OCI-LY7 (cell line): ENCODE measurements around the gene GRK6. TPM values are rescaled to one million over a fixed set of nuclear protein-coding genes. Genes with fewer than 3 reads are reported as not detected.

Experiments
- BruUV-seq: library from RNA; stranded (reverse); fragments of 400-500 nt; replicated peaks from 2 replicates; lab custom pipeline; 2021; lab: Mats Ljungman, UMichigan
- CTCF ChIA-PET: fragments of 300-600 bp; sonication (Branson Sonifier 250); formaldehyde crosslinking; loops from one replicate; lab custom pipeline; 2022; ENCODE audit warnings: antibody characterized with exemption; ENCODE audit not compliant: unreplicated experiment; lab: Charles Lee
- POLR2A ChIA-PET: fragments of 300-600 bp; sonication (Branson Sonifier 250); formaldehyde crosslinking; loops from one replicate; lab custom pipeline; 2022; ENCODE audit warnings: antibody characterized with exemption; lab: Charles Lee
- DNase-seq: peaks from one replicate; pipeline ENCODE4 v3.0.0-alpha.2; 2015; ENCODE audit warnings: low spot score
- H2AFZ ChIP-seq: fragments of 200-600 bp; sonication (generic), shearing (Covaris generic); 2 replicates; pipeline ENCODE4 v1.6.1; 2014; ENCODE audit warnings: mild to moderate bottlenecking, antibody characterized with exemption, low read length, moderate library complexity
- H3K27ac ChIP-seq: fragments of 200-600 bp; sonication (generic); 2 replicates; pipeline ENCODE4 v1.5.1; 2014; ENCODE audit warnings: mixed run types, low read depth, mild to moderate bottlenecking, moderate library complexity, low read length, inconsistent platforms; ENCODE audit not compliant: poor library complexity, severe bottlenecking
- H3K36me3 ChIP-seq: fragments of 200-600 bp; sonication (generic); 2 replicates; pipeline ENCODE4 v1.6.1; 2014; ENCODE audit warnings: mild to moderate bottlenecking, antibody characterized with exemption, low read length, moderate library complexity, mixed read lengths; ENCODE audit not compliant: insufficient read depth
- H3K4me1 ChIP-seq: fragments of 200-600 bp; sonication (generic); 2 replicates; pipeline ENCODE4 v1.5.1; 2014; ENCODE audit warnings: mild to moderate bottlenecking, low read length; ENCODE audit not compliant: insufficient read depth, poor library complexity, severe bottlenecking
- H3K4me2 ChIP-seq: fragments of 200-600 bp; sonication (generic); 2 replicates; pipeline ENCODE4 v1.6.1; 2014; ENCODE audit warnings: mild to moderate bottlenecking, low read length
- H3K4me3 ChIP-seq: fragments of 200-600 bp; sonication (generic); 2 replicates; pipeline ENCODE4 v1.5.1; 2014; ENCODE audit warnings: mild to moderate bottlenecking, low read depth, low read length; ENCODE audit not compliant: poor library complexity, severe bottlenecking
- H3K79me2 ChIP-seq: fragments of 200-600 bp; sonication (generic); 2 replicates; pipeline ENCODE4 v1.6.1; 2016; ENCODE audit warnings: low read depth, mild to moderate bottlenecking, low read length, moderate library complexity, mixed read lengths; ENCODE audit not compliant: insufficient read depth
- H3K9me2 ChIP-seq: fragments of 200-600 bp; sonication (generic); 2 replicates; pipeline ENCODE4 v1.6.1; 2016; ENCODE audit warnings: mild to moderate bottlenecking, low read length, mixed read lengths; ENCODE audit not compliant: insufficient read depth
- H3K9me3 ChIP-seq: fragments of 200-600 bp; sonication (generic); 2 replicates; pipeline ENCODE4 v1.6.1; 2014; ENCODE audit warnings: mild to moderate bottlenecking, mixed run types, low read length, mixed read lengths
- H4K20me1 ChIP-seq: fragments of 200-600 bp; sonication (generic); 2 replicates; pipeline ENCODE4 v1.6.1; 2014; ENCODE audit warnings: mild to moderate bottlenecking, antibody characterized with exemption, low read length, moderate library complexity, mixed read lengths; ENCODE audit not compliant: insufficient read depth
- CTCF ChIP-seq: fragments of 200-600 bp; sonication (generic); conservative IDR thresholded peaks from 2 replicates; pipeline ENCODE4 v1.5.1; 2014; ENCODE audit warnings: mild to moderate bottlenecking, antibody characterized with exemption, low read length, moderate library complexity, mixed read lengths
- EZH2phosphoT487 ChIP-seq: fragments of 200-600 bp; sonication (generic); IDR thresholded peaks from 2 replicates; pipeline ENCODE4 v1.6.1; 2018; ENCODE audit warnings: low read depth, borderline replicate concordance, mild to moderate bottlenecking, mixed run types, antibody characterized with exemption, low read length, moderate library complexity, mixed read lengths
- intact Hi-C: fragments of 100-400 bp; cut with micrococcal nuclease; formaldehyde crosslinking; loops from one replicate; pipeline ENCODE4 v1.10.0; 2022; ENCODE audit not compliant: unreplicated experiment
- total RNA-seq, 2 experiments: library from RNA; depleted of rRNA in 1 of 2; stranded (reverse); fragments of >200 nt in 1 of 2; shearing (Covaris generic) in 1 of 2; gene quantifications; 2 replicates each; pipeline ENCODE4 v1.2.3, GENCODE V29; 2014 to 2022

GRK6 gene
- total RNA-seq, 2 experiments from 2014 or later: 46.2 to 99.4 TPM

GRCh38 chr5:177458912-177459350, 32.5 kb downstream of the GRK6 start:
- no peak for DNase-seq
- no peaks in the 10 kb centered on the region for H3K9me3 ChIP-seq
- no peak overlapping the region for H3K27ac ChIP-seq
- BruUV-seq: no TSS peak
- no peak for TF ChIP-seq CTCF
- no peak for TF ChIP-seq EZH2phosphoT487
- H2AFZ ChIP-seq: no peak overlapping the region
- no peaks in the 10 kb centered on the region for H3K36me3 ChIP-seq
- peaks cover 19% of the 10 kb centered on the region for H3K4me1 ChIP-seq
- H3K9me2 ChIP-seq: no peaks in the 10 kb centered on the region
- intact Hi-C loops: loop anchor here (5.0 kb wide), 1 partner anchor 347 kb away; no protein-coding TSS in a partner anchor
- ChIA-PET CTCF (no interaction called here), POLR2A (no interaction called here)
- no peak overlapping the region for H3K4me3 ChIP-seq
- H3K79me2 ChIP-seq: no peaks in the 10 kb centered on the region
- H3K4me2 ChIP-seq: no peak overlapping the region
- H4K20me1 ChIP-seq: peaks cover under 1% of the 10 kb centered on the region; the same call in 1 of the 2 replicates

GRCh38 chr5:177459357-177459756, 32.9 kb downstream of the GRK6 start:
- Histone ChIP-seq H3K4me2 (no peak overlapping the region), H4K20me1 (no peaks in the 10 kb centered on the region), H3K4me1 (peaks cover 16% of the 10 kb centered on the region), H3K36me3 (no peaks in the 10 kb centered on the region), H2AFZ (no peak overlapping the region), H3K9me3 (no peaks in the 10 kb centered on the region), H3K27ac (no peak overlapping the region), H3K79me2 (no peaks in the 10 kb centered on the region), H3K4me3 (no peak overlapping the region), H3K9me2 (no peaks in the 10 kb centered on the region)
- TF ChIP-seq EZH2phosphoT487: no peak
- TF ChIP-seq CTCF: no peak
- CTCF ChIA-PET: no interaction called here
- DNase-seq: no peak
- intact Hi-C loops: loop anchor here (5.0 kb wide), 1 partner anchor 347 kb away; no protein-coding TSS in a partner anchor
- POLR2A ChIA-PET: no interaction called here
- no TSS peak for BruUV-seq

- H3K4me1 ChIP-seq: peaks cover 16% of the 10 kb centered on the region
- DNase-seq: no peak
- no peaks in the 10 kb centered on the region for H3K79me2 ChIP-seq
- ChIA-PET POLR2A (no interaction called here), CTCF (interaction anchor here (0.6 kb wide), 1 partner anchor 45 kb away, joined by 3 read pairs; no protein-coding TSS in a partner anchor)
- no peak overlapping the region for H3K27ac ChIP-seq
- H3K36me3 ChIP-seq: no peaks in the 10 kb centered on the region
- H2AFZ ChIP-seq: no peak overlapping the region
- no peaks in the 10 kb centered on the region for H3K9me3 ChIP-seq
- intact Hi-C loops: loop anchor here (5.0 kb wide), 1 partner anchor 348 kb away; no protein-coding TSS in a partner anchor
- TF ChIP-seq EZH2phosphoT487: no peak
- TF ChIP-seq CTCF: no peak
- no peak overlapping the region for H3K4me3 ChIP-seq
- H4K20me1 ChIP-seq: no peaks in the 10 kb centered on the region
- BruUV-seq: no TSS peak
- no peaks in the 10 kb centered on the region for H3K9me2 ChIP-seq
- no peak overlapping the region for H3K4me2 ChIP-seq
These were observed 33.5 kb downstream of the GRK6 start for GRCh38 chr5:177459819-177460628.
